Measurements from ENCODE around the gene DSC1. TPM values are rescaled to one million over a fixed set of nuclear protein-coding genes. Genes with fewer than 3 reads are reported as not detected.
A peak's percentile ranks its signal among the peaks of the same experiment; 100 is the strongest.

Gene DSC1
- total and polyA plus RNA-seq, 10 of the 15 experiments (the other 5 are each of a cell fraction or from before 2014, with no cell fraction given) = 0.24 to 0.84 (median 0.44) TPM; not detected in 1

DNA sequence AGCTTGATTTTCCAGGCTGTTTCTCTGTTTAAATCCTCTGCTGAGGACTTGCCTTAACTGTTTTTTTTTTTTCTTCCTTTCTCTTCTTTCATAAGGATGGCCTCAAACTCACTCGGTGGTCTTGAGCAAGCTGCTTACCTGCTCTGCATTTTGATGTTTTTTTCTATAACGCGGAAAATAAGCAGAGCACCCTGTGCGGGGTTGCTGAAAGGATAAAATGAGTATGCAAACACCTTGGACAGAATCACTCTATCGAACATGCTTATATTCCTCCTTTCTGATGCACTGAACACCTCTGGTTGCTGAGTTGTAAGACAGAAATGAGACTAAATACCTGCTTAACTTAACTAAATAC is 41.1 kb upstream of the DSC1 start (continued):
- TF ChIP-seq ZBTB40 (IDR thresholded peaks at IDR 0.05; ENCODE audit: borderline replicate concordance) (no peak), SP1 (IDR thresholded peaks at IDR 0.05; ENCODE audit: low read depth, low read length) (no peak), TCF3 (IDR thresholded peaks at IDR 0.05; ENCODE audit: borderline replicate concordance, insufficient read depth, low read depth, low read length) (no peak), ZBED1 (IDR thresholded peaks at IDR 0.05; ENCODE audit: borderline replicate concordance) (no peak), NBN (IDR thresholded peaks at IDR 0.05) (no peak), NFIC (IDR thresholded peaks at IDR 0.05; ENCODE audit: low read depth, low read length) (no peak), IRF4 (IDR thresholded peaks at IDR 0.05; ENCODE audit: low read depth, low read length) (no peak), STAT1 (conservative IDR thresholded peaks at IDR 0.05) (no peak), PAX5 (IDR thresholded peaks at IDR 0.05; ENCODE audit: borderline replicate concordance, low read depth, low read length) (no peak)

GRCh38 chr18:31203096-31203793 is 40.6 kb upstream of the DSC1 start:
- Histone ChIP-seq H3K27me3 (replicated peaks in 1 of 2; ENCODE audit: control insufficient read depth in 2 of 2, insufficient read depth in 2 of 2, low read length in 1 of 2) (no peaks in the 10 kb centered on the region), H3K79me2 (ENCODE audit: control insufficient read depth, insufficient read depth, low read length) (no peaks in the 10 kb centered on the region), H3K4me3 (no peak overlapping the region), H3K9me3 (replicated peaks; ENCODE audit: control insufficient read depth, insufficient read depth, low read length) (no peaks in the 10 kb centered on the region; the same call in 2 of the 3 replicates), H3K4me1 (ENCODE audit: control insufficient read depth, insufficient read depth, low read length) (peaks cover 8% of the 10 kb centered on the region), H4K20me1 (ENCODE audit: control insufficient read depth, insufficient read depth) (no peaks in the 10 kb centered on the region), H2AFZ (ENCODE audit: control insufficient read depth, low read depth, low read length) (peak overlapping the region; percentile 51), H3K9ac (ENCODE audit: control insufficient read depth, insufficient read depth, low read length) (no peak overlapping the region), H3K36me3 (ENCODE audit: control insufficient read depth in 2 of 2, insufficient read depth in 2 of 2, low read length in 1 of 2) (no peaks in the 10 kb centered on the region), H3K27ac (ENCODE audit: control insufficient read depth, insufficient read depth) (no peak overlapping the region), H3K4me2 (ENCODE audit: control insufficient read depth, insufficient read depth) (no peak overlapping the region)
- 35% methylated on average over 9 of the region's 9 CpGs for WGBS (ENCODE audit: insufficient coverage, insufficient replicate concordance, low lambda C conversion rate, missing lambda C conversion rate)
- ChIA-PET SMC1A (ENCODE audit: uncharacterized antibody, unreplicated experiment) (interaction anchor here (0.6 to 1.4 kb wide), 7 partner anchors 12 to 484 kb away, joined by 3 to 5 read pairs (median 3); no protein-coding TSS in a partner anchor), RAD21 (ENCODE audit: unreplicated experiment) (interaction anchor here (1.3 kb wide), 1 partner anchor 23 kb away, joined by 3 read pairs; no protein-coding TSS in a partner anchor), POLR2A (interaction anchor here (0.6 kb wide), 2 partner anchors 11 to 25 kb away, joined by 3 to 6 read pairs; no protein-coding TSS in a partner anchor), CTCF (no interaction called here)
- in situ Hi-C loops (cut with MboI) (no loop called here), intact Hi-C loops (cut with micrococcal nuclease; ENCODE audit: unreplicated experiment) (no loop called here)
- DNase-seq (ENCODE audit: low read depth, low spot score) = no peak
- TF ChIP-seq USF1 (IDR thresholded peaks at IDR 0.05; ENCODE audit: borderline replicate concordance, extremely low read length, insufficient read depth, low read depth, low read length) = no peak
- no peak for TF ChIP-seq KLF5 (IDR thresholded peaks at IDR 0.05; ENCODE audit: partially characterized antibody)
- TF ChIP-seq, protein P1, sequence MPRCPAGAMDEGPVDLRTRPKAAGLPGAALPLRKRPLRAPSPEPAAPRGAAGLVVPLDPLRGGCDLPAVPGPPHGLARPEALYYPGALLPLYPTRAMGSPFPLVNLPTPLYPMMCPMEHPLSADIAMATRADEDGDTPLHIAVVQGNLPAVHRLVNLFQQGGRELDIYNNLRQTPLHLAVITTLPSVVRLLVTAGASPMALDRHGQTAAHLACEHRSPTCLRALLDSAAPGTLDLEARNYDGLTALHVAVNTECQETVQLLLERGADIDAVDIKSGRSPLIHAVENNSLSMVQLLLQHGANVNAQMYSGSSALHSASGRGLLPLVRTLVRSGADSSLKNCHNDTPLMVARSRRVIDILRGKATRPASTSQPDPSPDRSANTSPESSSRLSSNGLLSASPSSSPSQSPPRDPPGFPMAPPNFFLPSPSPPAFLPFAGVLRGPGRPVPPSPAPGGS (IDR thresholded peaks at IDR 0.05; ENCODE audit: borderline replicate concordance, insufficient read depth, low read depth, low read length, poor library complexity, severe bottlenecking) = no peak
- no peak for TF ChIP-seq FOS (IDR thresholded peaks at IDR 0.05; ENCODE audit: borderline replicate concordance, extremely low read depth, insufficient read length)
- no peak for TF ChIP-seq CHD1 (IDR thresholded peaks at IDR 0.05; ENCODE audit: low read depth, low read length)
- ATAC-seq = no peak
- no TSS peak for BruUV-seq (replicated peaks)
- no peak for FAIRE-seq
